ENCODE data around the gene NPBWR2. TPM values are rescaled to one million over a fixed set of nuclear protein-coding genes. Genes with fewer than 3 reads are reported as not detected.
A peak's percentile ranks its signal among the peaks of the same experiment; 100 is the strongest.

NPBWR2 gene
- total RNA-seq, 1 experiment from 2014 or later, result not detected

DNA sequence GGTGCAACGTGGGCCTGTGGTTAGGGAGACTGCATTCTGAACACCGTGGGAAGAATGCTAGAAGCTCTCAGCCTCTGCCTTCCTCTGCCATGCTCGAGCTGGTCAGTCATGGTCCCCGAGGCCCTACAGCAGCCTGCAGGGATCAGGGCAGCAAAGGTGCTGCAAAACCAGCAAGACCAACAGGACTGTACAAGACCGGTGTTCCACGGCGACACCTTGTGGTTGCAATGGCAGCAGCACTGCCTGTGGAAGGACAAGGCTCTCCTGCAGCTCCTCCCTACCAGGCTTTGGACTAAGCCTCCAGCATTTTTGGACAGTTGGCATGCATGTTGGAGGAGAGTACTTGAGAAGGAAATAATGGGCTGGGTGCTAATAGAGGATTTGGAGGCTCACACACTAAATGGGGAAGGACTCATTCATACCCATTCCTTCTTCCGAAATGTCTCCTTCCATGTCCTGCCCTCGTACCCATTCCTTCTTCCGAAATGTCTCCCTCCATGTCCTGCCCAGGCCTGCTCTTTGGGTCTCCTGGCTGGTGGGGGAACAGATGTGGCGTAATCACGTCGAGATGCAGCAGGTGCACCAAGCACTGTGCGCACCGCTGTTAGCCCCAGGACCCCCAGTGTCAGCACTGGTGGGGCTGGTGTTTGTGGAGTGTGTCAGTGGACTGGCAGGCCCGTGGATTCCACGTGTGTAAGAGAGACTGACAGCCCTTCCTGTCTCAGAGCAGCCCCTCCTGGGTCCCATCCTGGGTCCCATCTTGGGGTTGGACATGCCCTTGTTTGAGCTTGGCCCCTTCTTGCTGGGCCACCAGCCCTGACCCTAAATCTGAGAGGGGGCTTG, 38.3 kb upstream of the NPBWR2 start:
- ChIA-PET CTCF (no interaction called here), POLR2A (no interaction called here), RAD21 (ENCODE audit: low non-redundant PET in 1 of 2, low total read pairs in 2 of 2, uncharacterized antibody in 2 of 2, unreplicated experiment in 2 of 2) (no interaction called here)
- Histone ChIP-seq H3K9me2 (ENCODE audit: insufficient read depth) (no peaks in the 10 kb centered on the region), H4K20me1 (ENCODE audit: insufficient read depth) (no peaks in the 10 kb centered on the region), H3K9me3 (ENCODE audit: control insufficient read depth in 1 of 2, insufficient read depth in 1 of 2, low read depth in 1 of 2, low read length in 2 of 2) (peaks cover 14 to 32% of the 10 kb centered on the region in 2 experiments; a peak in 2 of 4 replicates), H3K36me3 (ENCODE audit: control insufficient read depth in 1 of 2, insufficient read depth in 2 of 2, low read length in 2 of 2) (no peaks in the 10 kb centered on the region), H3K4me2 (ENCODE audit: low read length) (no peak overlapping the region), H3K27me3 (ENCODE audit: insufficient read depth, low read length) (no peaks in the 10 kb centered on the region), H3K9ac (ENCODE audit: low read length) (no peak overlapping the region), H3K79me2 (ENCODE audit: insufficient read depth, low read length) (no peaks in the 10 kb centered on the region), H3K4me3 (replicated peaks in 1 of 2; ENCODE audit: low read depth in 1 of 2, low read length in 2 of 2) (no peak overlapping the region), H3K27ac (ENCODE audit: low read depth, low read length) (no peak overlapping the region), H2AFZ (ENCODE audit: low read depth, low read length, poor library complexity, severe bottlenecking) (no peak overlapping the region), H3K4me1 (ENCODE audit: control insufficient read depth in 1 of 2, insufficient read depth in 2 of 2, low read length in 2 of 2) (no peaks in the 10 kb centered on the region)
- intact Hi-C loops (cut with micrococcal nuclease), result no loop called here
- TF ChIP-seq, protein P1, sequence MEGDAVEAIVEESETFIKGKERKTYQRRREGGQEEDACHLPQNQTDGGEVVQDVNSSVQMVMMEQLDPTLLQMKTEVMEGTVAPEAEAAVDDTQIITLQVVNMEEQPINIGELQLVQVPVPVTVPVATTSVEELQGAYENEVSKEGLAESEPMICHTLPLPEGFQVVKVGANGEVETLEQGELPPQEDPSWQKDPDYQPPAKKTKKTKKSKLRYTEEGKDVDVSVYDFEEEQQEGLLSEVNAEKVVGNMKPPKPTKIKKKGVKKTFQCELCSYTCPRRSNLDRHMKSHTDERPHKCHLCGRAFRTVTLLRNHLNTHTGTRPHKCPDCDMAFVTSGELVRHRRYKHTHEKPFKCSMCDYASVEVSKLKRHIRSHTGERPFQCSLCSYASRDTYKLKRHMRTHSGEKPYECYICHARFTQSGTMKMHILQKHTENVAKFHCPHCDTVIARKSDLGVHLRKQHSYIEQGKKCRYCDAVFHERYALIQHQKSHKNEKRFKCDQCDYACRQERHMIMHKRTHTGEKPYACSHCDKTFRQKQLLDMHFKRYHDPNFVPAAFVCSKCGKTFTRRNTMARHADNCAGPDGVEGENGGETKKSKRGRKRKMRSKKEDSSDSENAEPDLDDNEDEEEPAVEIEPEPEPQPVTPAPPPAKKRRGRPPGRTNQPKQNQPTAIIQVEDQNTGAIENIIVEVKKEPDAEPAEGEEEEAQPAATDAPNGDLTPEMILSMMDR (IDR thresholded peaks at IDR 0.05 in 2 of 3, conservative IDR thresholded peaks at IDR 0.05 in 1 of 3; ENCODE audit: borderline replicate concordance in 1 of 3, insufficient read depth in 1 of 3, low read depth in 2 of 3, low read length in 2 of 3), result peak in 2 of 3 experiments; percentile 58 to 74; a peak in 4 of 6 replicates
- TF ChIP-seq POLR2A (IDR thresholded peaks at IDR 0.05; ENCODE audit: borderline replicate concordance, extremely low read depth, insufficient read depth, insufficient read length) (no peak), CBX3 (IDR thresholded peaks at IDR 0.05; ENCODE audit: low read depth) (peak; percentile 93)
- peak; percentile 19 for DNase-seq (ENCODE audit: low read depth, low spot score)
- peak; percentile 60 for ATAC-seq
- BruUV-seq (replicated peaks), result no TSS peak

DNA sequence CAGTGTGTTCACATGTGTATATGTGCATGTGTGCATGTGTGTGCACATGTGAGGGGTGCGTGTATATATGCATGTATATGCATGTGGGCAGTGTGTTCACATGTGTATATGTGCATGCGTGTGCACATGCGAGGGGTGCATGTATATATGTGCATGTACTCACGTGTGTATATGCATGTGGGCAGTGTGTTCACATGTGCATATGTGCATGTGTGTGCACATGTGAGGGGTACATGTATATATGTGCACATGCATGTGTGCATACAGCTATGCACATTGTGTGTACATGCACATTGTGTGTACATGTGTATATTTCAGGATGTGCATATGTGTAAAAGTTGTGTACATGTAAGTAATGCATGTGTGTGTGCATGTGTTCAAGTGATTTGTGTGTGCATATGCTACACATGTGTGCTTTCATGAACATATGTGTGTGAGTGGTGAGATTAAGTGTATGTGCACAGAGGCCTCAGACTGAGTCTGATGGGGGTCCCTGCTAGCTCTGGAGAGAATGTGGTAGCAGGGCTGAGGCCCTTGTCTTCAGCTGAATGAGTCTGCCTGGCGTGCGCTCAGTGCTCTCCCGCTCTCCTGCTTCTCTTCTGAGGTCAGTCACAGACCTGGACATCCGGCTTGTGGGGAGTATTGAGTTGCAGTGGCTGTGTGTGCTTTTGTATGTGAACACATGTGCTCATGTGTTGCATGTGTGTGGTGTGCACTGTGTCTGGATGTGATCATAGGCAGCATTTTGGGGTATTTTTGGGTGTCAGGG, 37.0 kb upstream of the NPBWR2 start:
- CTCF ChIA-PET, result no interaction called here
- BruUV-seq (replicated peaks), result no TSS peak

More for the DNA sequence above, 37.0 kb upstream of the NPBWR2 start:
- no peaks in the 10 kb centered on the region for H3K9me2 ChIP-seq (ENCODE audit: insufficient read depth)
- TF ChIP-seq YY1 (IDR thresholded peaks at IDR 0.05; ENCODE audit: extremely low read depth, insufficient replicate concordance, low read depth, low read length), result no peak
- TF ChIP-seq SRF (IDR thresholded peaks at IDR 0.05; ENCODE audit: low read depth), result no peak
- TF ChIP-seq, protein P2, sequence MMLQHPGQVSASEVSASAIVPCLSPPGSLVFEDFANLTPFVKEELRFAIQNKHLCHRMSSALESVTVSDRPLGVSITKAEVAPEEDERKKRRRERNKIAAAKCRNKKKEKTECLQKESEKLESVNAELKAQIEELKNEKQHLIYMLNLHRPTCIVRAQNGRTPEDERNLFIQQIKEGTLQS (IDR thresholded peaks at IDR 0.05), result no peak
- TF ChIP-seq RAD21 (IDR thresholded peaks at IDR 0.05; ENCODE audit: low read depth), result no peak
- RAD21 ChIA-PET (ENCODE audit: low non-redundant PET in 1 of 2, low total read pairs in 2 of 2, uncharacterized antibody in 2 of 2, unreplicated experiment in 2 of 2), result no interaction called here
- H3K9me3 ChIP-seq (ENCODE audit: control insufficient read depth in 1 of 2, insufficient read depth in 1 of 2, low read depth in 1 of 2, low read length in 2 of 2), result peaks cover 14 to 32% of the 10 kb centered on the region in 2 experiments; a peak in 2 of 4 replicates
- no peaks in the 10 kb centered on the region for H4K20me1 ChIP-seq (ENCODE audit: insufficient read depth)
- no peak overlapping the region for H3K4me2 ChIP-seq (ENCODE audit: low read length)
- no peaks in the 10 kb centered on the region for H3K27me3 ChIP-seq (ENCODE audit: insufficient read depth, low read length)
- POLR2A ChIA-PET, result no interaction called here
- DNase-seq (ENCODE audit: low read depth, low spot score) (no peak), ATAC-seq (no peak)
- no peak overlapping the region for H3K27ac ChIP-seq (ENCODE audit: low read depth, low read length)
- H3K4me3 ChIP-seq (replicated peaks in 1 of 2; ENCODE audit: low read depth in 1 of 2, low read length in 2 of 2), result no peak overlapping the region
- no peaks in the 10 kb centered on the region for H3K4me1 ChIP-seq (ENCODE audit: control insufficient read depth in 1 of 2, insufficient read depth in 2 of 2, low read length in 2 of 2)
- no peaks in the 10 kb centered on the region for H3K79me2 ChIP-seq (ENCODE audit: insufficient read depth, low read length)
- H3K36me3 ChIP-seq (ENCODE audit: control insufficient read depth in 1 of 2, insufficient read depth in 2 of 2, low read length in 2 of 2), result no peaks in the 10 kb centered on the region
- H2AFZ ChIP-seq (ENCODE audit: low read depth, low read length, poor library complexity, severe bottlenecking), result no peak overlapping the region
- intact Hi-C loops (cut with micrococcal nuclease), result no loop called here
- no peak overlapping the region for H3K9ac ChIP-seq (ENCODE audit: low read length)
